Activated gamma-delta T cell (primary cell): ENCODE measurements around the gene VPS13C.
"Not testable (repeated sequence)": the region's sequence is repeated elsewhere in the genome, so short reads cannot be mapped to it uniquely, and the experiment has no call there.

ENCODE experiments used
- DNase-seq: peaks from one replicate; lab custom pipeline; 2025; lab: John Stamatoyannopoulos, UW

VPS13C gene

GRCh38 chr15:62069551-62069950, 9.3 kb upstream of the VPS13C start:
- no peak for DNase-seq

- no peak for DNase-seq
Observed at GRCh38 chr15:62068810-62069167, 8.5 kb upstream of the VPS13C start.

GRCh38 chr15:62068071-62068809, 8.0 kb upstream of the VPS13C start:
- peak; percentile 15 for DNase-seq

- DNase-seq = peak; percentile 15
Observed at GRCh38 chr15:62067448-62068044, 7.3 kb upstream of the VPS13C start.

- peak; percentile 24 for DNase-seq
Observed at GRCh38 chr15:62066663-62067447, 6.6 kb upstream of the VPS13C start, which contains the start of gene C2CD4A. Gene C2CD4A, plus strand, starts transcription at chr15:62066977. Its CDS starts 637 bp downstream, at chr15:62067614.

GRCh38 chr15:62063825-62064635, 3.8 kb upstream of the VPS13C start:
- no peak for DNase-seq

GRCh38 chr15:62060896-62061280, 641 bp upstream of the VPS13C start:
- DNase-seq = no peak

GRCh38 chr15:62059816-62060112, 483 bp downstream of the VPS13C start:
- DNase-seq = peak; percentile 40

- no peak for DNase-seq
Observed at GRCh38 chr15:62059108-62059815, 985 bp downstream of the VPS13C start.

GRCh38 chr15:62058327-62059028, 1.8 kb downstream of the VPS13C start:
- no peak for DNase-seq

- DNase-seq = no peak
Observed at GRCh38 chr15:62057341-62057980, 2.8 kb downstream of the VPS13C start.

- DNase-seq = no peak
Observed at GRCh38 chr15:62054979-62055378, 5.3 kb downstream of the VPS13C start.

- DNase-seq = no peak
Observed at GRCh38 chr15:62053439-62054085, 6.7 kb downstream of the VPS13C start.

- DNase-seq = no peak
Observed at GRCh38 chr15:62052713-62053112, 7.5 kb downstream of the VPS13C start.

GRCh38 chr15:62051166-62051565, 9.1 kb downstream of the VPS13C start:
- DNase-seq = no peak

- no peak for DNase-seq
Observed at GRCh38 chr15:62050115-62050514, 10.1 kb downstream of the VPS13C start.

- not testable (repeated sequence) for DNase-seq
Observed at GRCh38 chr15:62048254-62048653, 12.0 kb downstream of the VPS13C start.

- DNase-seq = no peak
Observed at GRCh38 chr15:62047282-62047827, 12.9 kb downstream of the VPS13C start.

GRCh38 chr15:62046078-62046743, 14.0 kb downstream of the VPS13C start:
- DNase-seq = no peak
